Measurements from ENCODE around the gene BMP10. TPM values are rescaled to one million over a fixed set of nuclear protein-coding genes. Genes with fewer than 3 reads are reported as not detected.

Gene BMP10
- total RNA-seq, 2 donors from 2014 or later, result not detected

DNA sequence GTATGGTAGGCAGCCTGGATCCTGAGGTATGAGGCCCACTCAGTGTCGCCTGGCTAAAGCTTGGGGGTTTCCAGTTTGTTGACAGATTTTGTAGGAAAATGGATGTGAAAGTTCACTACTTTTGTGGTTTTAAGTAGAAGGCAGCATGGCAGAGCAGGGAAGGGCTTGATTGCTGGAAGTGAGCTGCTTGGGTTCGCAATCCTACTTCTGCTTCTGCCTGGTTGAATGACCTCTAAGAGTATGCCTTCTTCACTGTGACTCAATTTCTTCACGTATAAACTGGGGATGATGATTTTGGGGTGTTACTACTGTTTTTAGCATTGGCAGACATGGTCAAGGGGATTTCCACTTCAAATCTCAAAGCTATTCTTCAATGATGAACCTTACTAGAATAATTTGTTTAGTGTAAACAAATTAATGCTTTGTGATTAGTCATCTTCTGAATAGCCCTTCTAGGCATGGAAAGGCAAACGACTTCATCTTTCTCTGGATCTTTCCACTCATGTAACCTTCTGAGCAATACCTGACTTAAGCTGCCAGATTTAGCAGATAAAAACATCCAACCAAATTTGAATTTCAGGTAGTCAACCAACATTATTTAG lies 13.2 kb downstream of the BMP10 start:
- Mint-ChIP-seq H3K4me3 (no peak overlapping the region), H3K36me3 (ENCODE audit: low read depth) (no peaks in the 10 kb centered on the region), H3K27me3 (ENCODE audit: insufficient read depth) (peaks cover 63% of the 10 kb centered on the region), H3K9me3 (no peaks in the 10 kb centered on the region), H3K4me1 (peaks cover 17% of the 10 kb centered on the region), H3K27ac (no peak overlapping the region)
- no peak for DNase-seq
- Histone ChIP-seq H3K9ac (ENCODE audit: extremely low read depth, low read length, poor library complexity, severe bottlenecking) (no peak overlapping the region), H3K9me3 (ENCODE audit: control insufficient read depth, low read length) (no peaks in the 10 kb centered on the region), H3K4me1 (ENCODE audit: control insufficient read depth, insufficient read depth, low read length) (peaks cover 3% of the 10 kb centered on the region), H3K27me3 (ENCODE audit: control insufficient read depth, insufficient read depth, low read length, poor library complexity, severe bottlenecking) (peaks cover 62% of the 10 kb centered on the region), H3K36me3 (ENCODE audit: control insufficient read depth, insufficient read depth, low read length) (no peaks in the 10 kb centered on the region), H3K27ac (ENCODE audit: low read depth, low read length) (no peak overlapping the region), H3K4me3 (ENCODE audit: low read length) (no peak overlapping the region)
- TF ChIP-seq, protein P1, sequence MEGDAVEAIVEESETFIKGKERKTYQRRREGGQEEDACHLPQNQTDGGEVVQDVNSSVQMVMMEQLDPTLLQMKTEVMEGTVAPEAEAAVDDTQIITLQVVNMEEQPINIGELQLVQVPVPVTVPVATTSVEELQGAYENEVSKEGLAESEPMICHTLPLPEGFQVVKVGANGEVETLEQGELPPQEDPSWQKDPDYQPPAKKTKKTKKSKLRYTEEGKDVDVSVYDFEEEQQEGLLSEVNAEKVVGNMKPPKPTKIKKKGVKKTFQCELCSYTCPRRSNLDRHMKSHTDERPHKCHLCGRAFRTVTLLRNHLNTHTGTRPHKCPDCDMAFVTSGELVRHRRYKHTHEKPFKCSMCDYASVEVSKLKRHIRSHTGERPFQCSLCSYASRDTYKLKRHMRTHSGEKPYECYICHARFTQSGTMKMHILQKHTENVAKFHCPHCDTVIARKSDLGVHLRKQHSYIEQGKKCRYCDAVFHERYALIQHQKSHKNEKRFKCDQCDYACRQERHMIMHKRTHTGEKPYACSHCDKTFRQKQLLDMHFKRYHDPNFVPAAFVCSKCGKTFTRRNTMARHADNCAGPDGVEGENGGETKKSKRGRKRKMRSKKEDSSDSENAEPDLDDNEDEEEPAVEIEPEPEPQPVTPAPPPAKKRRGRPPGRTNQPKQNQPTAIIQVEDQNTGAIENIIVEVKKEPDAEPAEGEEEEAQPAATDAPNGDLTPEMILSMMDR (conservative IDR thresholded peaks at IDR 0.05), result no peak
- WGBS, 2 experiments (ENCODE audit: insufficient coverage in 1 of 2, insufficient read length in 1 of 2), result 91 to 94% methylated on average over 3 to 4 of the region's 4 CpGs

DNA sequence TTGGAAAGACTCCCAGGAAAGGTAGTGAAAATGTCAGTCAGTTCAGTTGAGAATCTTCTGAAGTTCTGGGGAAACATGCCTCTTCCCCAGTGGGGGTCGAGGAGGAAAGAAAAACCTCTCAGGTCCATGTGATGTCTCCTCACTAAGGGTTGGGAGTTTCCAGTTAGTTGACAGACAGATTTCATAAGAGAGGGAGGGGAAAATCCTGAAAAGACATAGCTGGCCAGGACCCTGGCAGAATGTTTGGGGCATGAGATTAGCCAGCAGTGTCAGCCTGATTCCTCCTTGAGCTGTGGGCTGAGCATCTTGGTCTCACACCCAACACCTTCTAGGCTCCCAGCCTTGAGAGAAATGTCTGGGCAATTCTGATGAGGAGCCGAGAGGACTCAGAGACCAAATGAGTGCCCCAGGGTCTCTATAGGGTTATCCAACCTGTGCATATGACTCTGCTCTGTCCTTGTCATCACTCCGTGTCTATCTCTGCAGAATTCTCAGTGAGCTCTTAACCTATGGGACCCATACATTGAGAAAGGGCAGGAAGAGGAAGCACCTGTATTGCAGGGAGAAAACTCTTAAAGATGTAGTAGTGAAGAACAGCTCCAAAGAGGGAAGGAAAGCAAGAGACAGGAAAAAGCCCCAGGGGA lies 13.9 kb downstream of the BMP10 start:
- no peak overlapping the region for H3K4me3 ChIP-seq (ENCODE audit: low read length)
- no peaks in the 10 kb centered on the region for H3K36me3 ChIP-seq (ENCODE audit: control insufficient read depth, insufficient read depth, low read length)
- no peaks in the 10 kb centered on the region for H3K9me3 ChIP-seq (ENCODE audit: control insufficient read depth, low read length)
- DNase-seq, result no peak
- H3K27ac ChIP-seq (ENCODE audit: low read depth, low read length), result no peak overlapping the region
- no peaks in the 10 kb centered on the region for H3K9me3 Mint-ChIP-seq
- peaks cover 17% of the 10 kb centered on the region for H3K4me1 Mint-ChIP-seq
- peaks cover 3% of the 10 kb centered on the region for H3K4me1 ChIP-seq (ENCODE audit: control insufficient read depth, insufficient read depth, low read length)
- no peak overlapping the region for H3K27ac Mint-ChIP-seq
- peaks cover 56% of the 10 kb centered on the region for H3K27me3 Mint-ChIP-seq (ENCODE audit: insufficient read depth)
- peaks cover 55% of the 10 kb centered on the region for H3K27me3 ChIP-seq (ENCODE audit: control insufficient read depth, insufficient read depth, low read length, poor library complexity, severe bottlenecking)
- H3K4me3 Mint-ChIP-seq, result no peak overlapping the region
- H3K9ac ChIP-seq (ENCODE audit: extremely low read depth, low read length, poor library complexity, severe bottlenecking), result no peak overlapping the region
- 75 to 86% methylated on average over 3 of the region's 3 CpGs for WGBS, 2 experiments (ENCODE audit: insufficient coverage in 1 of 2, insufficient read length in 1 of 2)
- no peaks in the 10 kb centered on the region for H3K36me3 Mint-ChIP-seq (ENCODE audit: low read depth)
- TF ChIP-seq, protein P1 (conservative IDR thresholded peaks at IDR 0.05), result no peak

DNA sequence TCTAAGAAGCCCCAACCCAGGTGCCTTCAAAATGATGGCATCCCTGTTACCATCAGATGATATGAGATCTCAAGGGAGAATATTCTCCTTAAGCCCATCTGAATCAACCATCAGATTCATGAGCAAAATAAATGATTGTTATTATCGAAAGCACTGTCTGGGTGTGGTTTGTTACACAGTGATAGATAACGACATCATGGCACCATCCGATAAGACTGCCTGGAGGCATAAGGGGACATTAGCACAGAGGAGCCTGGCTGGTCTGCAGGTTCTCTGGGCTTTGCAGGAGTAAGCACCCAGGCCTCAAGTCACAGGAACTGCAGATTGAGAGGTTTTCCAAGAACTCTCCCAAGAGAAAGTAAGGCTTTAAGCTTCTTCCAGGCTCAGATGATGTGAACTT lies 15.6 kb downstream of the BMP10 start:
- H3K36me3 ChIP-seq (ENCODE audit: control insufficient read depth, insufficient read depth, low read length), result no peaks in the 10 kb centered on the region
- H3K9me3 ChIP-seq (ENCODE audit: control insufficient read depth, low read length), result no peaks in the 10 kb centered on the region
- no peak overlapping the region for H3K27ac ChIP-seq (ENCODE audit: low read depth, low read length)
- TF ChIP-seq, protein P1 (conservative IDR thresholded peaks at IDR 0.05), result no peak
- H3K27me3 ChIP-seq (ENCODE audit: control insufficient read depth, insufficient read depth, low read length, poor library complexity, severe bottlenecking), result peaks cover 39% of the 10 kb centered on the region
- 96 to 100% methylated on average over 2 to 3 of the region's 3 CpGs for WGBS, 2 experiments (ENCODE audit: insufficient coverage in 1 of 2, insufficient read length in 1 of 2)
- Mint-ChIP-seq H3K27ac (no peak overlapping the region), H3K36me3 (ENCODE audit: low read depth) (no peaks in the 10 kb centered on the region), H3K9me3 (no peaks in the 10 kb centered on the region), H3K4me1 (peaks cover 17% of the 10 kb centered on the region), H3K27me3 (ENCODE audit: insufficient read depth) (peaks cover 44% of the 10 kb centered on the region), H3K4me3 (no peak overlapping the region)
- no peak overlapping the region for H3K4me3 ChIP-seq (ENCODE audit: low read length)
- H3K4me1 ChIP-seq (ENCODE audit: control insufficient read depth, insufficient read depth, low read length), result peaks cover 3% of the 10 kb centered on the region
- no peak for DNase-seq
- no peak overlapping the region for H3K9ac ChIP-seq (ENCODE audit: extremely low read depth, low read length, poor library complexity, severe bottlenecking)

All from endodermal cell (in vitro differentiated cells).